ENCODE results near the gene BRSK2. TPM values are rescaled to one million over a fixed set of nuclear protein-coding genes. Genes with fewer than 3 reads are reported as not detected.

BRSK2 gene
- total RNA-seq, 1 donor from 2014 or later: 59.9 TPM

DNA sequence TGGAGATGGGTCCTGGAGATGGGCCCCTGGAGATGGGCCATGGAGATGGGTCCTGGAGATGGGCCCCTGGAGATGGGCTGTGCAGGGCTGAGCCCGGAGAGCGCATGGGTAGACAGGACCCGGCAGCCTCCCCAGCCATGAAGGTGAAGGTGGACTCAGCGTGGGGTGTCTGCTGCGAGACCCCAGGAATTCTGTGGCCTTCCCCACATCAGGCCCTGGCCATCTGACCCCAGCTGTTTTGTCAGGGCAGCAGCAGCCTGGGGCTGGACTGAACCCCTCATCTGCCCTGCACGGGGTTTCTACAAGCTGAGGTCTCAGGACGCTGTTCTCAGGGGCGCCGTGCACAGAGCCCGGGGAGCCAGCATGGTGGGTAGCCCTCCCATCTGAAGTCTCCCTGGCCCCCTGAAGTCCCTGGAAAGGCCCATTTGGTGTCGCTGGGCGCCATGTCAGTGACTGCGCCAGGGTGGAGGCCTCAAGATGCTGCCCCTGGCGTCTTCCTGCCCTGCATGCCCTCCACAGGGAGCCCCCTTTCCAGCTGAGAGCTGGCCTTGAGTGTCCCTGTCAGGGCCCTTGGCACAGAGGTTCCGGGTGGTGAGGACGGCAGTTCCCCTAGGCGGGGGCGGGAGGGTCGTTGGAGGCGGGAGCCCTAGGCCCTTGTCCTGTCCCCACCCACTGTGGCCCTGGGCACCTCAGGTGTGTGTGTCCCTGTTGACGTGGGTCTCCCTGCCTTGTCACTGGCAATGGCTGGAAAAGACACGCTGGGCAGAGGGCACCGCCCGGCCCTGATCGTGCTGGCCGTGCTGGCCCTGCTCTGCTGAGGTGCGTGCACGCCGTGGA, 5.4 kb downstream of the BRSK2 start:
- H3K4me1 Mint-ChIP-seq: peaks cover 10% of the 10 kb centered on the region
- peaks cover 3% of the 10 kb centered on the region for H3K27me3 Mint-ChIP-seq (ENCODE audit: low read depth)
- TF ChIP-seq, protein P1, sequence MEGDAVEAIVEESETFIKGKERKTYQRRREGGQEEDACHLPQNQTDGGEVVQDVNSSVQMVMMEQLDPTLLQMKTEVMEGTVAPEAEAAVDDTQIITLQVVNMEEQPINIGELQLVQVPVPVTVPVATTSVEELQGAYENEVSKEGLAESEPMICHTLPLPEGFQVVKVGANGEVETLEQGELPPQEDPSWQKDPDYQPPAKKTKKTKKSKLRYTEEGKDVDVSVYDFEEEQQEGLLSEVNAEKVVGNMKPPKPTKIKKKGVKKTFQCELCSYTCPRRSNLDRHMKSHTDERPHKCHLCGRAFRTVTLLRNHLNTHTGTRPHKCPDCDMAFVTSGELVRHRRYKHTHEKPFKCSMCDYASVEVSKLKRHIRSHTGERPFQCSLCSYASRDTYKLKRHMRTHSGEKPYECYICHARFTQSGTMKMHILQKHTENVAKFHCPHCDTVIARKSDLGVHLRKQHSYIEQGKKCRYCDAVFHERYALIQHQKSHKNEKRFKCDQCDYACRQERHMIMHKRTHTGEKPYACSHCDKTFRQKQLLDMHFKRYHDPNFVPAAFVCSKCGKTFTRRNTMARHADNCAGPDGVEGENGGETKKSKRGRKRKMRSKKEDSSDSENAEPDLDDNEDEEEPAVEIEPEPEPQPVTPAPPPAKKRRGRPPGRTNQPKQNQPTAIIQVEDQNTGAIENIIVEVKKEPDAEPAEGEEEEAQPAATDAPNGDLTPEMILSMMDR (conservative IDR thresholded peaks at IDR 0.05): no peak
- no peak for DNase-seq (ENCODE audit: low read depth, low spot score)
- no peak overlapping the region for H3K27ac Mint-ChIP-seq (ENCODE audit: unreplicated experiment)
- peaks cover 7% of the 10 kb centered on the region for H3K36me3 Mint-ChIP-seq (ENCODE audit: low read depth)
- peaks cover 2% of the 10 kb centered on the region for H3K9me3 Mint-ChIP-seq
- H3K4me3 Mint-ChIP-seq: peak overlapping the region; percentile 51

DNA sequence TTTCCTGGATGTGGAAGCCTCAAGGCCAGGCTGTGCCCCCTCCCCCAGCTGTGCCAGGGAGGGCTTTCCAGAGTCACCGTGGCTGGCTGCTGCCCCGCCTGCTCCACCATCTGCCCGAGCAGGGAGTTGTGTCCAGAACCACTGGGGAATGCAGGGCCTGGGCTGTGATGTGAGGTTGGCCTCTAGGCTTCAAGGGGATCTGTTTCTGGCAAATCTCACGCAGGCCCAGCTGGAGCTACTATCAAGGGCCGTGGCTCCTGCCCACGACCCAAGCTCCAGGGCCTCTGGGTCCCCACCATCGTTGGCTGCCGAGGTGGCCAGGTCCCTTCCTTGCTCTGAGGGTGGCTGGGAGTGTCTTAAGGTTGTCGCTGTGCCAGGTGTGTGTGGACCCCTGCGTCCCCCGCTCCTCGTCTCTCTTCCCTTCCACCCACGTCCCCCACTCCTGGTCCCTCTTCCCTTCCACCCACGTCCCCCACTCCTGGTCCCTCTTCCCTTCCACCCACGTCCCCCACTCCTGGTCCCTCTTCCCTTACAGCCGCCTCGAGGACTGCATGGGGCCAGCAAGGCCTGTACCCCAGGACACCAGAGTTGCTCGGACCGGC, 6.1 kb downstream of the BRSK2 start:
- Mint-ChIP-seq H3K4me1 (peaks cover 10% of the 10 kb centered on the region), H3K27me3 (ENCODE audit: low read depth) (peaks cover 3% of the 10 kb centered on the region), H3K27ac (ENCODE audit: unreplicated experiment) (no peak overlapping the region), H3K9me3 (peaks cover 2% of the 10 kb centered on the region), H3K36me3 (ENCODE audit: low read depth) (peaks cover 7% of the 10 kb centered on the region), H3K4me3 (peak overlapping the region; percentile 51)
- no peak for DNase-seq (ENCODE audit: low read depth, low spot score)
- TF ChIP-seq, protein P1 (conservative IDR thresholded peaks at IDR 0.05): no peak

DNA sequence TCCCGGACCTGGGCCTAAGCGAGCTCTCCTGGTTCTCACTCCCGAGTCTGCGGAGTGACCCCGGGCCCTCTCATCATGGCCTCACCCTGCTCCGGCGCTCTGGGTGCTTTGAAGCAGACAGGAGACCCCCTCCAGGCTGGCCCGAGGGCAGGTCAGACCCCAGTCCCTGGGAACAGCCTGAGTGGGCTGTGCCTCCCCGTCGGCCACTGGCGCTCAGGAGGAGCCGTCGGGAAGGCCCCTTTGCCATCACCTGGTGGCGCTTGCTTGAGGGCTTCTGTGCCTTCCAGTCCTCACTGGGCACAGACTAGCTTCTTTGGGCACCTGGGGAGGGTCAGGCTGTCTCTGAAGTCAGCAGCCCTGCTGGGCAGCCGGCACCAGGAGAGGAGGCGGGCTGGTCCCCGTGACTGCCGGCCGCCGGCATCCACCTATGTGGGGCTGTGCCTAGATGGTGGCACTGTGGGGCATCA, 6.7 kb downstream of the BRSK2 start:
- Mint-ChIP-seq H3K4me3 (no peak overlapping the region), H3K9me3 (peaks cover 2% of the 10 kb centered on the region), H3K4me1 (peaks cover 6% of the 10 kb centered on the region), H3K36me3 (ENCODE audit: low read depth) (peaks cover 7% of the 10 kb centered on the region), H3K27ac (ENCODE audit: unreplicated experiment) (no peak overlapping the region), H3K27me3 (ENCODE audit: low read depth) (peaks cover 3% of the 10 kb centered on the region)
- TF ChIP-seq, protein P1 (conservative IDR thresholded peaks at IDR 0.05): no peak
- no peak for DNase-seq (ENCODE audit: low read depth, low spot score)

DNA sequence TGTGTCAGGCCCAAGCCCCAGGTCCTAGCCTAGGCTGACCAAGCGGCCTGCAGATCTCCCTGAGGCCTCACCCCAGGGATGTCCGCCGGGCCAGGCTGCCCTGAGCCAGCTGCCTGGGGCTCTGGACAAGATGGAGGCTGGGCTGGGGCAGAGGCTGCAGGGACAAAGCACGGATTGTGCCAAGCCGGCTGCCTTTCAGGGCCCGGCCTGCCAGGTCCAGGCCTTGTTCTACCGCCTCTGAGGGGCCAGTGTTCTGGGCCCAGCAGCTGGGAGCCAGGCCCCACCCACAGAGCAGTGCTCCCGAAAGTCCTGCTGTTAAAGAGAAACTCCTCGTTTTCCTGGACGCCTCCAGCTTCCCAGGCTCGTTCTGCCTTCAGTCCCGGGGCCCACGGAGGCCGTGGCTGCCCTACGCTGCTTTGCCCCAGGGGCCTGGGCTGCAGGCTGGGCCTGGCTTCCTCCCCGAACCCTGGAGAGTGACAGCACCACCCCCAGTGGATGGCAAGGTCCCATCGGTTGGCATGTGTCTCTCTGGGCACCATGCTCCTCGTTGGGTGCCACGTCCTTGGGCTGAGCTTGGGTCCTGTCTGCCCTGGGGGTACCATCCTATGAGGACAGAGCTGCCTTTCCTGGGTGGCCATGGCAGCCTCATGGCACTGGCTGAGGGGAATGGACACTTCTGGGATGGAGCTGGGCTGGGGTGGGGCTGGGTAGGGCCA, 7.6 kb downstream of the BRSK2 start:
- Mint-ChIP-seq H3K9me3 (peaks cover 2% of the 10 kb centered on the region), H3K36me3 (ENCODE audit: low read depth) (peaks cover 3% of the 10 kb centered on the region), H3K27ac (ENCODE audit: unreplicated experiment) (no peak overlapping the region), H3K4me1 (no peaks in the 10 kb centered on the region), H3K27me3 (ENCODE audit: low read depth) (no peaks in the 10 kb centered on the region), H3K4me3 (no peak overlapping the region)
- peak; percentile 35 for DNase-seq (ENCODE audit: low read depth, low spot score)
- TF ChIP-seq, protein P1 (conservative IDR thresholded peaks at IDR 0.05): no peak

DNA sequence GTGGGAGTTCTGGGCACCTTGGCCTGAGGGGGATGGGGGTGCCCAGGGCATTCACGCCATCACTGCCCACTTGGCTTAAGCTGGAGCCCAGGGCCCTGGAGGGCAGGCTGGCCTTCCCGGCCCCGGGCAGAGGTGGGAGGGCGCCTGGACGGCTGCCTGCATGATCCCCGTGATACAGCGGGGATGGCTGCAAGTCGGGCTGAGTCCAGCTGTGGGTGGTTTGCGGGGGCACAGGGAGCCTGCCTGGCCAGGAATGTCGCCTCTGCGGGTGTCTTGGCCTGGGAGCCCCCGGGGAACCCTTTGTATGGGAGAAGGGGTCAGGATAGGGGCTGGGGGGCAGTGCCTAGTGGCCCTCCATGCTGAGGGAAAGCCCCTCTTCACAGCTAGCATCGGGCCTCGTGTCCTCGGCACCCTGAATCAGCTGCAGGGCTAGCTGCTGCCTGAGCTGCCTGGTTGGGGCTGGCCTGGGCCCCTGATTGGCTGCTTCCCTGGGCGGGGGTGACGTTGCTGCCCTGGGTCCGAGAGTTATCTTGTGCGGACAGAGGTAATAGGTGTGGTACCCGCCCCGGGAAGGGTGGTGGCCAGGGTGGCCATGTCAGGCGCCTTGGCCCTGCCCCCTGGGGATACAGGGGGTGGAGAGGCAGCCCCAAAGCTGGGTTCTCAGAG, 8.3 kb downstream of the BRSK2 start:
- Mint-ChIP-seq H3K9me3 (peaks cover 2% of the 10 kb centered on the region), H3K36me3 (ENCODE audit: low read depth) (peaks cover 3% of the 10 kb centered on the region), H3K27me3 (ENCODE audit: low read depth) (no peaks in the 10 kb centered on the region), H3K27ac (ENCODE audit: unreplicated experiment) (no peak overlapping the region), H3K4me3 (no peak overlapping the region), H3K4me1 (no peaks in the 10 kb centered on the region)
- no peak for DNase-seq (ENCODE audit: low read depth, low spot score)
- TF ChIP-seq, protein P1 (conservative IDR thresholded peaks at IDR 0.05): no peak
